HG03460 (cell line): ENCODE results near the gene LMTK2.

Experiments
- ATAC-seq: cut with Tn5 transposase; IDR thresholded peaks from one replicate; pipeline ENCODE4 v1.9.1; 2021; ENCODE audit not compliant: unreplicated experiment

LMTK2 gene

DNA sequence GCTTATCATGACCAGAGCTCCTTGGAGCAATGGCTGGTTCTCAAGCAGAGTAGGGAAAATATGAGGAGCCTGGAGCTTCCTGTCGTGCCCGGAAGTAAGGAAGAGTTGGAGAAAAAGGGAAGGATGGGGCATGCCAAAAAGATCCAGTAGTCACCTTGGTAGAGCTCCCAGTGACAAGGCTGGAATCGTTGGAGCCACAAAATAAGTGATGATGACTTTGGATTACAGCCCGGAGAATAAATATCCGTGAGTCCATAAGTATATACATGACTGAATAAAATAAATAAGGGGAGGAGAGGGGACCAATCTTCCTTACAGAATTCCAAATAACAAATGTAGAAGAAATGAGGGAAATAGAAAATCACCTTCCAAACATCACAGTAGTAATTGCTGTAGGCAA lies 29.3 kb downstream of the LMTK2 start:
- no peak for ATAC-seq

DNA sequence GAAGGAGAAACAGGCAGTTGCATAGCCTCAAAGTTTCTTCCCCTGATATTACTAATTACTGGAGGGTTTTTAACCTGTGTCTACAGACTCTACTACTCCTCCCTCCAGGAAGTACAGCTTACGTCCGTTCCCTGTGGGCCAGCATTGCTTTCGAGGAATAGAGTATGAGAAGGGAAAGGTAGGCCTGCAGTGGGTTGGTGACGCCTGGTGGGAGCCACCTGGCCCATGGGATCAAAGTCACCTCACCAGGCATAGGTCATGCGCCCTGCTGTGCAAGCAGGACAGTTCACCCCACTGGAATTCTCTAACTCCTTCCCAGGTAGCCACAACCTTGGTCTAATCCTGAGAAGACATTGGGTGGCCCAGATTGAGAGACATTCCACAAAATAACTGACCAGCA lies 29.8 kb downstream of the LMTK2 start:
- ATAC-seq, result no peak

DNA sequence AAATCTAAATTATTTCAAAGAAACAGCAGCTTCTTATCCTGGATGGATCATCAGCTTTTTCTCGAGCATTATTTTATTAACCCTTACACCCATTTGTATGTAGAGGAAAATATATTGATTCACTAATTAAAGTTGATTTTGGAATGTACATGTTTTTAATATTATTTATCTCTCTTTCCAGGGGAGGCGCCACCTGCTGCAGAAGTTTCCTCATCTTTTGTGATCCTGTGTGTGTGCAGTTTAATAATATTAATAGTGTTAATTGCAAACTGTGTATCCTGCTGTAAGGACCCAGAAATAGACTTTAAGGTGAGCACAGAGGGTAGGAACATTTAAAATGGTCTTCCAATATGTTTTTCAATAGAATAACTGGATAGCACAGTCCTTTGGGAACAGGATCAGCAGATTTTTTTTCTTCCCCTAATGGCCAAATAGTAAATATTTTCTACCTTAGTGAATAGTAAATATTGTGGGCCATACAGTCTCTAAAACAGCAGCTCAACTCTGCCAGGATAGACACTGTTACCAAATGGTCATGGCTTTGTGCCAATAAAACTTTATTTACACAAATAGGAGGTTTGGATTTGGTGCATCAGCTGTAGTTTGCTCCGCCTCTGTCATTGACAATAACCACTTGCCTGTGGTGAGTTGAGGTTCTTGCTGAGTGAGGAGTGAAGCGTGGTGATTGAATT lies 30.6 kb downstream of the LMTK2 start:
- no peak for ATAC-seq

DNA sequence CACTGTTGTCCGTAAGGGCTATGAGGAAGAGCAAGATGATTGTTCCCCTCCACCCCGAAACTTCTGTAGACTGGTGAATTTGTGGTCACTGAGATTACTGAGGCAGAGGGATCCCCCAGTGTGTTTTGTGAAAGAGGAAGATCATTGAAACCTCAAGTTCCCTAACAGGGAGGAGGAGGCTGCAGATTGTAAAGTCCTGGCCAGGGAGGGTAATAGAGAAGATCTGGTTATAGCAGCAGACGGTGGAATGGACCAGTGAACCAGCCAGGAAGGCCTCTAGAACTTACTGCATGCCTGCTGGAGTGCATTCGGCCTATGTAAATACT lies 31.1 kb downstream of the LMTK2 start:
- peak; percentile 68 for ATAC-seq

DNA sequence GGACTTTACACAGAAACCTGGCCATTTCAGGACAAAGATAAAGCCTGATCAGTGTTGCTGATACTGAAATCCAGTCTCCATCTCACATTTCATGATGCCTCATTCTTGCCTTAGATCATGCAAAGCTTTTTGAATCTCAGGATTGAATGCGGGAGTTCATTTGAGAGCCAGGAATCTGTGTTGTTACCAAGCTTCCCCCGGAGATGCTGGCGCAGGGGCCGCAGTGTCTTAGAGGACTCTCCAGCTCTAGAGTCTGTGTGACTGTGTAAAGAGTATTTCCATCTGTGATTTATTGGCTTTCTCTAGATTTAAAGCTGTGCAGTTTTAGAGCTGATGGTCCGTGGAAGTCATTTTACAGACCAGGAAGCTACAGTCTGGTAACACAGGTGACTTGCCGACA lies 32.0 kb downstream of the LMTK2 start:
- no peak for ATAC-seq

DNA sequence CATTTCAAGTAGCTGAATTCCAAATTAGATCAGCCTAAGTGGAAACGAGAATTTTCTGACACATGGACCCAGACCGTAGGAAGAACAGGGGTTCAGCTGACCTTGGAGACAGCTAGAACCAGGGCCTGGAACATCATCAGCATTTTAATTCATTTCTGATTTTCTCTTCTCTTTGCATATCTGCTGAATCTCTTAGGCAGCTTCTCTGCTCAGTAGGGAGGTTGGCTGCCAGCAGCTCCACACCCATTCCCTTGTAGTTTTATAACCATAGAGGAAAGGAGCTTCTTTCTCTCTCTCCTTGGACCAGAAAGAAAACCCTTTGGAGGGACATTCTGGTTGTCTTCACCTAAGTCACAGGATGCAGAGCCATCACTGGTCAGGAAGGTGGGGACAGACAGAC lies 36.0 kb downstream of the LMTK2 start:
- no peak for ATAC-seq

DNA sequence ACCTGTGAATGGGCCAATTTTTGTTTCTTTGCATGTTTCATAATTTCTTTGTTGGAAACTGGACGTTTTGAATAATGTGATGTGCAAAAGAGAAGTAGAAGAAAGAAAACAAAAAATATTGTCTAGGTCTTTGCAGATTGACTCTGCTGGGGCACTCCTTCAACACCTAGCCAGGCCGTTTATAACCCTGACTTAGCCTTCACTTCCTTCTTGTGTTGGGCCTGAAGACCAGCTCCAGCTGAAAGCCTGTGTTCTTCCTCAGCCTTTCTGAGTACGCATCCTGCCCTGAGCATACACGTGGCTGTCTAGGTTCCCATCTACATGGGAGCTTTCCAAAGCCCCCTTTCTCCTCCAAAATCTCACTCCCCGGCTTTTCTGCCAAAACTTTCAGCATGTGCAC lies 41.9 kb downstream of the LMTK2 start:
- no peak for ATAC-seq

DNA sequence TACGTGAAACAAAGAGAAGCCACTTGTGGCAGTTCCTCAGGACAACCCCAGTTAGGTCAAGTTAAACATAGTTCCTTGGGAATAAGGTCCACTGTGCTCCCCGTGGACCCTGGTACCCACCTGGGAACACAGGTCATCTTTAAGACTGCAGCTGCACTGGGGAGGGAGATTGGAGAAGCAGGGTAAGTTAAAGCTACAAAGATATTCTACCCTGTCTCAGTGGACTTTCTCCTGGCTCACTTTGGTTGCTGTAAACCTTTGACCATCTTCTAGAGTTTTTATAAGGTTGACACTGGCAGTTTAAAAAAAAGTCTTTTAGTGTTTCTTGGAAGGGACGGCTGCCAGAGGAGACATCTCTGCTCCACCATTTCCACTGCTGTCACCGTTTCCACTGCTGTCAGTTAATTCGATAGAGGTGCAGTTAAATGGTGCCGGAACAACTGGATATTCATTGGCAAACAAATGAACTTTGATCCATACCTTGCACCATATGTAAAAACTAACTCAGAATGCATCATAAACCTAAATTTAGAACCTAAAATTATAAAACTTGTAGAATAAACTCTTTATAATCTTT lies 42.5 kb downstream of the LMTK2 start:
- ATAC-seq, result no peak

DNA sequence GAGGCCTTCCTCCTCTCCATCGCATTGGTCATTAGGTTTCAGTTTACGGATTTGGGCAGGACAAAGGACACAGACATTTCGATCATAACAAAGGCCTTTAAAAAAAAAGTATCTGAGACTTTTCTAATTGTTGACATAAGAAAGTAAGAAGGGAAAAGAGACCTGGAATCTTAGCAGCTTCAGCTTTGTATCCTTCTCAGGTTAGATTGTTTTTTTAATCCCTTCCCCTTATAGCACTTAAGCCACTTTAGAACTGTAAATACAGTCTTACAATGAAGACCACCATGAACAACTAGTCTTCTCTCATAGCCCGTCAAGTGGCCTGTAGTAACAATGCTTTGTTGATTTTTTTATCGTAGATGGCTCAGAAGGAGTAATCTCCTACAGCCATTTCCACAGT lies 45.2 kb downstream of the LMTK2 start:
- no peak for ATAC-seq

DNA sequence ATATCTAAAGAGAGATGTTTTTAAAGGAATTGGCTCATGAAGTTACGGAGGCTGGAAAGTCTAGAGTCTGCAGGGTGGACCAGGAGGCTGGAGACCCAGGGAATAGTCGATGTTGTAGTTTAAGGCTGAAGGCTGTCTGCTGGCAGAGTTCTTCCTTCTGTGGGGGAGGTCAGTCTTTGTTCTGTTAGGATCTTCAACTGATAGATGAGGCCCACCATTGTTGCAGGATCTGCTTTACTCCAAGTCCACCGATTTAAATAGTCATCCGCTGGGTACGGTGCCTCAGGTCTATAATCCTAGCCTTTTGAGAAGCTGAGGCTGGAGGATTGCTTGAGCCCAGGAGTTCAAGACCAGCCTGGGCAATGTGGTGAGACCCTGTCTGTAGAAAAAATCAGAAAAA lies 50.0 kb downstream of the LMTK2 start:
- ATAC-seq, result no peak

DNA sequence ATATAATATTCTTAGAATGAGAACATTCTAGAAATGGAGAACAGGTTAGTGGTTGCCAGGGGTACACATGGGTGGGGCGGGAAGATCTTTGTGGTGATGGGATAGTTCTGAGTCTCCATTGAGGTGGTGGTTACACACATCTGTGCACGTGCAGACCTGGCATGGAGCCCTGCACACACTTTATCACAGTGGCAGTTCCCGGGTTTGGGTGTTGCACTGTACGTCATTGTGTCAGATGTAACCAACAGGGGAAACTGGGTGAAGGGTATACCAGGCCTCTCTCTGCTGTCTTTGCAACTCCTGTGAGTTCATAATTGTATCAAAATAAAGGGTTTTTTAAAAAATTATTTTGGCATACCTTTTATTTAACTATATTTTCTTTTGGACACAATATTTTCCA lies 51.1 kb downstream of the LMTK2 start:
- ATAC-seq, result no peak

DNA sequence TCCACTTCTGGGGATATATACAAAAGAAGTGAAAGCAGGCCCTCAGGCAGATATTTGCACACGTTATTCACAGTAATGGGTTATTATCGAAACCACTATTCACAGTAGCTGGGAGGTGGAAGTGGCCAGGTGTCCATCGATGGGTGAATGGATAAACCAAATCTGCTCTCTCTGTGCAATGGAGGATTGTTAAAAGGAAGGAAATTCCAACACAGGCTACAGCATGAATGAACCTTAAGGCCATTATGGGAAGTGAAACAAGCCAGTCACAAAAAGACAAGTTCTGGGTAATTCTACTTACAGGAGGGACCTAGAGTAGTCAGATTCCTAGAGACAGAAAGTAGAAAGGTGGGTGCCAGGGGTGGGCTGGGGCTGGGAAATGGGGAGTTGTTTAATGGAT lies 56.1 kb downstream of the LMTK2 start:
- ATAC-seq, result no peak

DNA sequence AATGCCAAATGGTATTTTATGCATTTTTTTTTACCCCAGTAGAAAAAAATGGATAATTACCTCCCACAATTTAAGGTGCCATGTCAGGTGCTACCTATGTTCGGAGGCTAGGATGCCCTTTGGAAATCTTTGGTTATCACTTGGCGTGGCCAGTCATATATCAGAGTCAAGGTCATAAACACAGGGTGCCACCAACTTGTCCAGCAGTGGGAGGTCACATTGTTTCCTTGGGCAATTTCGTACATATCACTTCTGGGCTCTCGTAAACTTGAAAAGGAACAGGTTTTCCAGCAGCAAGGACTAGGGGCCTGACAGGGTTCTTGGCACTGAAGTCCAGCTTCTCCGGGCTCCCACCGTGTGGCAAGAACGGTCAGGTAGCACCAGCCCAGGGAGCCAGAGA lies 56.6 kb downstream of the LMTK2 start:
- no peak for ATAC-seq

DNA sequence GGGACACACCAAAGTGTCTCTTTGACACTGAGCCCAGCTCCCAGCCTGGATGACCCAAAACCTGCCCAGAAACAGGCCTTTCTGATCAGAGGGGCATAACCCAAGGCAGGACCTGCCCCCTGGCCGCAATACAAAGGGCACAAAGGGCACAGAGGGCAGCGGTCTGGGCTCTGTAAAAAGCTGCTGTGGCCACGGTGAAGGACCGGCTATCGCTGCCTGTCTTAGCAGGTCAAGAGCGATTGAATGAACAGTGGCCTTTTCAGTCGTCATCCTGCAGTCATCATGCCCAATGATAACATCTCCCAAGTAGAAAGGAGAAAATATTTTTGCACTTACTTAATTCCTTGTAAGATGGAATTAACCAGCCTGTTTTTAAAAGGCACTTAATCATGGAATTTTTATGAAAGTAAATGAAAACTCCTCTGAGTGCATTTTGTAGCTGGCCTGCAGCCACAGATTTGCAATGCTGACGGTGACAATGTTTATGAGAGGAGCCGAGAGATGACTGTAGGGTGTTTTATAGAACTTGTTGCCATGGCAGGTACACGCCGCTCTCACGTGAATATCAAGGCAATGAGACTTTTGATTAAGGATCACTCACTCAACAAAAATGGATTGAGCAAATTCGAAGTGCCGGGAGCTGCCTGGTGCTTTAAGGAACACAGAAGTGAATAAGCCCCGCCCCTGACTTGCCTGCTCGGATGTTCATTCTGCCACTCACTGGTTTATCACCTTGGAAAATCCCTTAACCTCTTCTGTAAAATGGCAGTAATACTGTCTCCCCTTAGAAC lies 57.2 kb downstream of the LMTK2 start:
- ATAC-seq, result no peak

DNA sequence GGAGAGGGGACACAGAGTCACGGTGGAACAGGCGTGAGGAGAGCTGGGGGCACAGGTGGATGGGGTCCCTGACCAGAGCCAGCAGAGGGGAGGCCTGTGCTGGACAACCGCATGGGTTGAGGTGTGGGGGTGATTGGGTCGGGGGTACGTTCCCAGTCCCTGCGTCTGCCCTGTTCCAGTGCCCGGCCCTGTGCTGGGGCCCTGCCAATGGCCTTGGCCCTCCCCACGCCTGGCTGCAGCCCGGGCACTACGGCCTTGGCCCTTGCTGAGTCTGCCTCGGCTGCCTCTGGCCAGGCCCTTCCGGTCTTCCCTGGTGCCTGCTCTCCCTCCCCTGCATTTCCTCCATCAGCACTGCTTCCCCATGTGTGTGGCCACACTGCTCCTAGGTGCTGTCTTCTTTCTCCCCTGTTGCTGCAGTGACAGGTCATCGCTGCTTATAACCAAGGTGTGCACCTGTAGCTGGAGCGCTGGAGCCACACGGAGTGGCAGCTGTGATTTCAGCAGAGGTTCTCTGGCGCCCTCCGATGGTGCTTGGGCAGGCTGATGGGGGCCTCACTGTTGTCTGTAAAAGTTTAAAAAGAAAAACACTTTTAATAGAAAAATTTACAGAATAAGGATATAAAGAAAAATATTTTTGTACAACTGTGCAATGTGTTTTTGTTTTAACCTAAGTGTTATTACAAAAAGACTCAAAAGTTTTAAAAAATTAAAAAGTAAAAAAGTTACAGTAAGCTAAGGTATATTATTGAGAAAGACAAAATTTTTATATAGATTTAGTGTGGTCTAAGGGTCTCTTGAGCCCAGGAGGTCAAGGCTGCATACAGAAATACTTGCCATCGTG lies 59.4 kb downstream of the LMTK2 start:
- peak; percentile 62 for ATAC-seq

DNA sequence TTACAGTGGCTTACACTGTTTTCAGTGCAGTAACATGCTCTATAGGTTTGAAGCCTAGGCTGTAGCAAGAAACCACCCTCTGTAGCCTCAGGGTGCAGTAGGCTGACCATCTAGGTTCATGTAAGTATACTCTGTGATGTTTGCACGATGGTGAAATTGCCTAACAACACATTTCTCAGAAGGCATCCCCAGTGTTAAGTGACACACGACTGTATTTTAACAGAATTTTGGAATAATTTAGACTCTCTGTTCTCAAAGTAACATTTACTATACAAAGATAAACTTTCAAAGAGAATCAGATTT lies 60.0 kb downstream of the LMTK2 start:
- no peak for ATAC-seq

DNA sequence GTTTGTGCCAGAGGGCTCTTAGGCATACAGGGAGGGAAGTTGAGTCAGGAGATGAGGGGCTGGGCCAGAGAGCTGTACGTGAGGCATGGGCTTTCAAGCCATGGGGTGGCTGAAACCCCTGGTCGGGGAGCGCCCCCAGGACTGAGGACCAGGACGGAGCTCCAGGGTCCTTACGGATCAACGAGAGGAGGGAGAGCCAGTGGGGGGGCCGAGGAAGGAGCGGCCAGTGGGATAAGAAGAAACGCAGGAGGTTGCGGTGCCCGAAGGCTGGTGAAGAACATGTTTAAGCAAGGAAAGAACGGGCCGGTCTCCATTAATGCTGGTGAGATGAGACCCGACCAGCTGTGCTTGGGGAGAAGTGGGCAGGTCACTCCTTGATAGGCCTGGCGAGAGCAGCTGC lies 61.0 kb downstream of the LMTK2 start:
- no peak for ATAC-seq

DNA sequence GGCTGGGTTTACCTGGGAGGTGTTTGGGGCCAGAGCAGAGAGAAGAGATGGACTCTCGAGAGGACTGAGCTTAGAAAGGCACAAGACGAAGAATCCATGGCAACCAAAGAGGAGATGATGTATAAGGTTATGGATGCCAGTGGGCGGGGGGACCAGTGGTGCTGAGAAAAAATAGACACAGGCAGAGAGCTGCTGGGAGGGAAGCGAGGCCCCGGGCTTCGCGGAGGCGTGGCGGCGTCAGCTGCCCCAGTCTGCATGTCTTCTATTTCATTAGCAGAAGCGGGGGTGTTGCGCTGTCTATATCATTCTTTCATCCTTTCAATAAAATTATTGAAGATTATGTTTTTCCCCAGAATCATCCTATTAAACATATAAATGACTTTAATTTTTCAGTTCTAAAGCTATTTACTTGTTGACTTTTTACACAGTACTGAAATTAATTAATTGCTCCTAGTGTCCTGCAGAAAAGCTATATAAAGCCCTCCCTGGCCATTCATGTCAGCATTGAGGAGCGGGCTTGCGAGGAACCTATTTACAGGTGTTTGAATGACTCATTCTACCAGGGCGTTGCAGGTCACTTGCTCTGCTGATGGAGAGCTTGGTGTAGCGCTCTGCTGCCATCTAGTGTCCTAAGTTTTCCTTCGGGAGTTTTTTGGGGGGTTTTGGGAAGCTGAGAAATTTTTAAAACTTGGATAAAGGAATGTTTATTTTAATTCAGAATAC lies 61.7 kb downstream of the LMTK2 start:
- ATAC-seq, result peak; percentile 73

DNA sequence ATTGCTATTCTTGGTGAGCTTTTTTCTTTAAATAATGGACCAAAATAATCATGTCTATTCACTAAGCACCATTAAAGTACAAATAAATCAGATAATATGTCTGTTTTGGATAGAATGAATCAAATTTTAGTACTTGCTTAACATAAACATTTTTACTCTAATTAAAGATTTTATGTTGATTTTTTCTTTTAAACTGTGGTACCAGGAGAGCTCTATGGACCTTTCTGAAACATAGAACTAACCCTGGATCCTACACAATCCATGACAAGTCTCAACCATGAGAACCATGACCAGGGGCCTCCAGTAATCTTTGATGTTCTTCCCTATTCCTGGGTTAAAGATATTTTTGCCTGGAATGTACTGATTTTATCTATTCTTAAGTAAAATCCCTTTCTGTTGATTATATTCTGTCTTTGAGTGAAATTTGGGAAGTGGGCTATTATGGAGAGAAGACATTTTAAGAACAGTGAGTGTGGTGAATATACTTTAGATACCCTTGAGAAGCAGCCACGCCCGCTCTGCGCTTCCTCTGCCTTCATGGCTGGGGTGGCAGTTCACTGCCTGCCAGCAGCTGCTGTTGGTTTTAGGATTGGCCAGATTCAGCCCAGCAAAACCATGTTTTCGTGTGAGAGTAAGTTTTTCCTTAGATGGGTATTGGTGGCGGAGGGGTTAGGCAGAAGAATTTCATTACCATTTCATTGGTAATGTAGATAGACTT lies 62.4 kb downstream of the LMTK2 start:
- ATAC-seq, result no peak

DNA sequence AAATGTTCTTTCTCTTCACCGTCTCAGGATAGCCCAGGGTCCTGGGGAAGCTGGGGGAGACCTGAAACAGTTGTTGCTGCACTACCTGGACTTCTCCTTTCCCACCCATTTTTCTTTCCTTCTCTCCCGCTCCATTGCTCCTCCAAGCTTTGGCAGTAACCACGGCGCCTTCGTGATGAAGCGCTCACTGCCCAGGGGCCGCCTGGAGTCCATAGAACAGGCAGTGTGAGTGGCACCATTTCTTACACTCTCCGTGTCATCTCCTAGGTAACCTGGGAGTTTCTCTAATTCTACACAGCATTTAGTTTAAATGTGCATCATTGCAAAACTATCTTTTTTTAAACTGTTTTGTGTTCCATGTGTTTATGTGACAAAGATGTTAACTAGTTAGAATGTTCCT lies 64.3 kb downstream of the LMTK2 start:
- no peak for ATAC-seq

DNA sequence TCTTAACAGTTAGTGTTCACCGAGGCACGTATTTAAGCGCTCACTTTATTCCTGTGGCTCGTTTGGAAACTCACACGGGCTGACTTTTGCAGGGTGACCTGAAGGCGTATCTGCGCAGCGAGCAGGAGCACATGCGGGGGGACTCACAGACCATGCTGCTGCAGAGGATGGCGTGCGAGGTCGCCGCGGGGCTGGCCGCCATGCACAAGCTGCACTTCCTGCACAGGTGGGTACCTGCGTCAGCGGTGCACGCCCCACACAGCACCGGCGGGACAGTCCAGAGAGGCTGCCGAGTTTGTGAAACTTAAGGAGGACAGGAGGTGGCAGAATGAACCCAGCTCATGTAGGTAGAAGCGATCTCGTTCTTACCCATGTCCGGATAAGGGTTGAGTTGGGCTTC lies 64.8 kb downstream of the LMTK2 start:
- ATAC-seq, result no peak
